Kidney (tissue), 14 donors: ENCODE measurements around the gene VAPA. TPM values are rescaled to one million over a fixed set of nuclear protein-coding genes. Genes with fewer than 3 reads are reported as not detected.

ENCODE experiments used
- DNase-seq, 5 donors: peaks; one replicate each; pipeline ENCODE4 v3.0.0-alpha.2; 2013 to 2020
- FAIRE-seq: peaks from 2 replicates; lab custom pipeline; 2012; peaks lifted over from hg19 to GRCh38; lab: Jason Lieb, UNC
- H3K27ac ChIP-seq, 2 donors: one replicate each; pipeline ENCODE4 v1.7.0; 2013; ENCODE audit warnings: low read depth in 2 of 2, low read length in 2 of 2, inconsistent platforms in 1 of 2
- H3K27me3 ChIP-seq: one replicate; pipeline ENCODE4 v1.7.1; 2013; ENCODE audit warnings: low read length, inconsistent platforms; ENCODE audit not compliant: control insufficient read depth, insufficient read depth
- H3K36me3 ChIP-seq, 3 donors: one replicate each; pipeline versions ENCODE4 v1.7.0 to v1.7.1; 2013; ENCODE audit warnings: low read length in 3 of 3, control low read depth in 1 of 3, inconsistent platforms in 1 of 3; ENCODE audit not compliant: insufficient read depth in 3 of 3, control insufficient read depth in 2 of 3
- H3K4me1 ChIP-seq, 3 donors: one replicate each; pipeline versions ENCODE4 v1.7.0 to v1.7.1; 2013; ENCODE audit warnings: low read length in 3 of 3, inconsistent platforms in 1 of 3, low read depth in 1 of 3; ENCODE audit not compliant: control insufficient read depth in 2 of 3, insufficient read depth in 2 of 3
- H3K4me3 ChIP-seq, 3 donors: one replicate each; pipeline versions ENCODE4 v1.7.0 to v1.8.1; 2013; ENCODE audit warnings: low read length in 3 of 3, control low read depth in 1 of 3, inconsistent platforms in 1 of 3
- H3K9ac ChIP-seq, 3 donors: one replicate each; pipeline versions ENCODE4 v1.7.0 to v1.7.1; 2013; ENCODE audit warnings: low read length in 3 of 3, control low read depth in 1 of 3, inconsistent platforms in 1 of 3
- H3K9me3 ChIP-seq, 3 donors: one replicate each; pipeline versions ENCODE4 v1.7.0 to v1.7.1; 2013; ENCODE audit warnings: low read length in 3 of 3, control low read depth in 1 of 3, inconsistent platforms in 1 of 3; ENCODE audit not compliant: control insufficient read depth in 2 of 3, insufficient read depth in 1 of 3
- intact Hi-C: fragments of 100-400 bp; cut with DNase I; formaldehyde crosslinking; loops from one replicate; pipeline ENCODE4 v1.11.1; 2022
- polyA plus RNA-seq: library from polyadenylated mRNA; stranded (reverse); fragments of 350-450 nt; fragmentation: Illumina TruSeq; extraction: RNeasy Lipid Tissue Mini Kit (QIAGEN cat#74804); gene quantifications from one replicate; pipeline ENCODE4 v1.2.3, GENCODE V29; 2014; ENCODE audit warnings: low read depth, low replicate concordance; ENCODE audit not compliant: insufficient read depth
- total RNA-seq: library from RNA; stranded (reverse); fragmentation: NEBNext Ultra II Directional; extraction: Animal tissue kit (Norgen Biotek cat#: 25700); gene quantifications from one replicate; pipeline ENCODE4 v1.2.1, GENCODE V29; 2021
- TF ChIP-seq, protein P1 (sequence below): IDR thresholded peaks from 3 replicates; pipeline ENCODE4 v1.5.1; 2012; ENCODE audit warnings: mild to moderate bottlenecking, moderate library complexity, borderline replicate concordance; ENCODE audit not compliant: insufficient read depth; ENCODE audit errors: extremely low read depth
- donor health status: control.
- donor health status: control.
- donor health status: control.
- donor health status: control.
- donor health status: control.
- donor health status: DM: yes; HTN: yes; CAD: no.
- donor health status: Normal renal cell carcinoma (clear cell type).

VAPA gene
- total and polyA plus RNA-seq, 2 donors from 2014 or later = 171 to 185 TPM

DNA sequence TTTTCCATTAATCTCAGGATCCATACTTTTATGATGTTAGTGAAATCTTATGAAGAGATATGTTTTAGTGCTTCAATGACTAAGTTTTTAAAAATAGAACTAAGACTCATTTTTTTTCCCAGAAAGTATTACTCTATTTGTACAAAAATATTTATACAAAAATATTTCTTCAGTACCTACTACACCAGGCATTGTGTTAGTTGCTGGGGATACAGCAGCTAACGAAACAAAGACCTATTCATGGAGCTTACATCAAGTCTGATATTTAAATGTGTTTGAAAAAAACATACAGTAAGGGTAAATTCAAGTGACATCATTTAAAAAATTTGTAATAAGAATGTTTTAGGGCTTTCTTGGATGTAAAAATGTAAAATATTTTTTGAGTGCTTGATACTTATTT is 11.6 kb downstream of the VAPA start:
- no peak for DNase-seq
- intact Hi-C loops = no loop called here
- Histone ChIP-seq H3K9ac (no peak overlapping the region), H3K36me3 (no peaks in the 10 kb centered on the region), H3K9me3 (no peaks in the 10 kb centered on the region), H3K4me3 (no peak overlapping the region), H3K27me3 (no peaks in the 10 kb centered on the region), H3K4me1 (peaks cover 0 to 20% (median 18%) of the 10 kb centered on the region in 3 donors), H3K27ac (no peak overlapping the region)
- no peak for FAIRE-seq
- TF ChIP-seq, protein P1, sequence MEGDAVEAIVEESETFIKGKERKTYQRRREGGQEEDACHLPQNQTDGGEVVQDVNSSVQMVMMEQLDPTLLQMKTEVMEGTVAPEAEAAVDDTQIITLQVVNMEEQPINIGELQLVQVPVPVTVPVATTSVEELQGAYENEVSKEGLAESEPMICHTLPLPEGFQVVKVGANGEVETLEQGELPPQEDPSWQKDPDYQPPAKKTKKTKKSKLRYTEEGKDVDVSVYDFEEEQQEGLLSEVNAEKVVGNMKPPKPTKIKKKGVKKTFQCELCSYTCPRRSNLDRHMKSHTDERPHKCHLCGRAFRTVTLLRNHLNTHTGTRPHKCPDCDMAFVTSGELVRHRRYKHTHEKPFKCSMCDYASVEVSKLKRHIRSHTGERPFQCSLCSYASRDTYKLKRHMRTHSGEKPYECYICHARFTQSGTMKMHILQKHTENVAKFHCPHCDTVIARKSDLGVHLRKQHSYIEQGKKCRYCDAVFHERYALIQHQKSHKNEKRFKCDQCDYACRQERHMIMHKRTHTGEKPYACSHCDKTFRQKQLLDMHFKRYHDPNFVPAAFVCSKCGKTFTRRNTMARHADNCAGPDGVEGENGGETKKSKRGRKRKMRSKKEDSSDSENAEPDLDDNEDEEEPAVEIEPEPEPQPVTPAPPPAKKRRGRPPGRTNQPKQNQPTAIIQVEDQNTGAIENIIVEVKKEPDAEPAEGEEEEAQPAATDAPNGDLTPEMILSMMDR = no peak

DNA sequence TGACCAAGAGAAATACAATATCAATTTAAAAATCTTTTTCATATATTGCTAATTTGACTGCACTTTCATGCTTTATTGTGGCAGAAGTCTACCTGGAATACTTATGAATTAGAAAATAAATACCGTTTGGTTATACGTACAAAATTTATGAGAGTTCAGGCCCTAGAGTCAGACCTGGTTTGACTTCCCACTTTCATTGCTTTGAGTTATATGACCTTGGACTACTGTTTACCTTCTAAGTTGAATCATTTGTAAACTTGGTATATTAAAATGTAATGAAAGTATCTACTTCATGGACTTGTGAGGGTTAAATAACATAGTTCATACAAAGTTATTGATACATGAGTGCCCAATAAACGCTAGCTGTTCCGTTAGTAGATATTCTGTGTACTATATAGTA is 12.0 kb downstream of the VAPA start:
- H3K9ac ChIP-seq = no peak overlapping the region
- TF ChIP-seq, protein P1 = no peak
- FAIRE-seq = no peak
- no peaks in the 10 kb centered on the region for H3K9me3 ChIP-seq
- no peaks in the 10 kb centered on the region for H3K36me3 ChIP-seq
- no peaks in the 10 kb centered on the region for H3K27me3 ChIP-seq
- intact Hi-C loops = no loop called here
- H3K27ac ChIP-seq = no peak overlapping the region
- peaks cover 0 to 18% (median 16%) of the 10 kb centered on the region in 3 donors for H3K4me1 ChIP-seq
- DNase-seq = no peak
- H3K4me3 ChIP-seq = no peak overlapping the region

DNA sequence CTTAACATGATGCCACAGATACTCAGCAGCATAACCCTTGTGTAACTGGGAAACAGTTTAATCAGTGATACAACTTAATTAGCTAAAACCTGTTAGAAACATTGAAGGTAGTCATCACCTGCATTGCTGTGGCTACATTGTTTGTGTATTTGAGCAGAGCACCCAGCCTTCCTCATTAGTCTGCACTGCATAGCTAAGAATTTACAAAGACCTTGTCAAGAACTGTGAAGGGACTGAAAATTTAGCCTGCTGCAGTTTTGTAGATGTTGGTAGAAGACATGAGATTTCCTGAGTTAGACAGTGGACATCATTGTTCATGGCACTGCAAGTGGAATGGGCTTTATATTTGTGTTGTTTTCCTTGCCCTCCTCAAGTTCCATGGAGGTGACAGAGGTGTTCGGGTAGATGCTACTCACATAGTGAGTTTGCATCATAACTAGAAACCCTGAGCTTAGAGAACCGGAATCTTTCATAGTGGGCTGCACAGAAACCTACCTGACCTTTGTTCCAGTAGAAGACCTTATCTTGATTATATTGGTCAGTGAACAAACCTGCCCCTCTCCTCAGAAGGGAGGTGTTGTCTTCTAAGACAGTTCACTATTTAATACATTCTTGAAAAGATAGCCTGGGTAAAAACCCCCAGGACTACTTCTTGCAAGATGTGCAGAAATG is 12.5 kb downstream of the VAPA start:
- FAIRE-seq = no peak
- intact Hi-C loops = no loop called here

More for the DNA sequence above, 12.5 kb downstream of the VAPA start:
- no peaks in the 10 kb centered on the region for H3K27me3 ChIP-seq
- H3K9me3 ChIP-seq = no peaks in the 10 kb centered on the region
- H3K36me3 ChIP-seq = no peaks in the 10 kb centered on the region
- H3K9ac ChIP-seq = no peak overlapping the region
- peaks cover 0 to 18% (median 15%) of the 10 kb centered on the region in 3 donors for H3K4me1 ChIP-seq
- TF ChIP-seq, protein P1 = no peak
- no peak for DNase-seq
- H3K27ac ChIP-seq = peak overlapping the region; percentile 26 to 48
- H3K4me3 ChIP-seq = peak overlapping the region in 1 of 3 donors; percentile 18
